ENCODE measurements around the gene CHID1.

CHID1 gene

GRCh38 chr11:869399-870126, 41.0 kb downstream of the CHID1 start:
- DNase-seq (ENCODE audit: low read depth in 1 of 2, low spot score in 1 of 2) = no peak
- in situ Hi-C loops (cut with HindIII; ENCODE audit: low pct_unique_long_range_greater_than_20kb, low sequenced_read_pairs) = no loop called here
- TF ChIP-seq JUND (IDR thresholded peaks at IDR 0.05; ENCODE audit: low read depth) = no peak

GRCh38 chr11:868802-869201, 41.8 kb downstream of the CHID1 start:
- no peak for TF ChIP-seq JUND (IDR thresholded peaks at IDR 0.05; ENCODE audit: low read depth)
- in situ Hi-C loops (cut with HindIII; ENCODE audit: low pct_unique_long_range_greater_than_20kb, low sequenced_read_pairs) = no loop called here
- DNase-seq (ENCODE audit: low read depth in 1 of 2, low spot score in 1 of 2) = no peak

DNA sequence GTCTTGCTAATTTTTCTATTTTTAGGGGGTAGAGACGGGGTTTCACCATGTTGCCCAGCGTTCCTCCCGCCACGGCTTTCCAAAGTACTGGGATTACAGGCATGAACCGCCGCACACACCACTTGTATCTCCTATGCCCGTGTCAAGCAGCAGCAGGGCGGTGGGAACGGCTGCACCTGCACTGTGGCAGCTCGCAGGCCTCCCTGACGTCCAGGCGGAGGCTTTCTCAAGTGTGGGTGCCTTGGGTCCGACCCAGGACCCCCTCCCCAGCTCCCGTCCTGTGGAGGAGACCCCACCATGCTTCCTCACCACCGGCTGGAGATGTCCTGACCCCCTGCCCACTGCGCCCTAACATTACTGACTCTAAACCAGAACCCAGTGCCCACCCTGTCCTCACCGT, 42.2 kb downstream of the CHID1 start:
- TF ChIP-seq JUND (IDR thresholded peaks at IDR 0.05; ENCODE audit: low read depth) = no peak
- DNase-seq (ENCODE audit: low read depth in 1 of 2, low spot score in 1 of 2) = no peak
- in situ Hi-C loops (cut with HindIII; ENCODE audit: low pct_unique_long_range_greater_than_20kb, low sequenced_read_pairs) = no loop called here

DNA sequence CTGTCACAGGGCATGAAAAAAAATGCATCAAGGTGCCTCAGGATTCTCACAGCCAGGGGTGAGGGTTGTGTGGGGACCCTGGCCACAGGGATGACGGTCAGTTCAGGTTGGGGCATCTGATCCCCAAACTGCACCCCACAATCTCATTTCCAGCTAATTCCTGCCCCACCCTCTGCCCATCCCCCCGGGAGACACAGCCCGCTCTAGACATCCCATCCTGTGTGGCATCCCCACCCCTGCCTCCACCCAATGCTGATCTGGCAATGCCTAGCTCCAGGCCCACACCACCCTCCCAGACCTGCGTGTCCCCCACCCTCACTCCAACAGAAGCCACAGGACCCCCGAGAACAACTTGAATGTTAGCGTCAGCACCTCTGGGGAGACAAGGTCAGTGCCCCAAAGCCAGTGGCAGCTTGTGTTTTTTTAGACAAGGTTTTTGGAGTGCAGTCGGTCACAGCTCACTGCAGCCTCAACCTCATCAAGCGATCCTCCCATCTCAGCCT, 42.7 kb downstream of the CHID1 start:
- DNase-seq (ENCODE audit: low read depth in 1 of 2, low spot score in 1 of 2) = no peak
- no peak for TF ChIP-seq JUND (IDR thresholded peaks at IDR 0.05; ENCODE audit: low read depth)
- in situ Hi-C loops (cut with HindIII; ENCODE audit: low pct_unique_long_range_greater_than_20kb, low sequenced_read_pairs) = no loop called here

DNA sequence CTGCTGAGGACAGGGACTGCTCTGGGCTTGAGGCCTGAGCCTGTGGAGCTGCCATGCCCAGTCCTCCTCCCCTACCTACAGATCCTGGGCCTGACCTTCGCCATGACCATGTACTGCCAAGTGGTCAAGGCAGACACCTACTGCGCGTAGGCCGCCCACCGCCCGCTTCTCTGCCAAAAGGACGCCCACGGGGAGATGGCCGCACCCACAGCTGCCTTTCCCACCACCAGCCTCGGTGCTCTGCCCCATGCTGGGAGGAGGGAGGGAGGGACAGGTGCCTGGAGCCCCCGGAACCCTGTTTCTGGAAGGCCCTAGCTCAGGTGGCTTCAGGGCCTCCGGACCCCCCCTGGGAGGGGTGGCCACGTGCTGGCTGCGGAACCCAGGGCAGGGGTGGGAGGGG, 44.1 kb downstream of the CHID1 start:
- in situ Hi-C loops (cut with HindIII; ENCODE audit: low pct_unique_long_range_greater_than_20kb, low sequenced_read_pairs) = no loop called here
- no peak for TF ChIP-seq JUND (IDR thresholded peaks at IDR 0.05; ENCODE audit: low read depth)
- DNase-seq (ENCODE audit: low read depth in 1 of 2, low spot score in 1 of 2) = no peak

DNA sequence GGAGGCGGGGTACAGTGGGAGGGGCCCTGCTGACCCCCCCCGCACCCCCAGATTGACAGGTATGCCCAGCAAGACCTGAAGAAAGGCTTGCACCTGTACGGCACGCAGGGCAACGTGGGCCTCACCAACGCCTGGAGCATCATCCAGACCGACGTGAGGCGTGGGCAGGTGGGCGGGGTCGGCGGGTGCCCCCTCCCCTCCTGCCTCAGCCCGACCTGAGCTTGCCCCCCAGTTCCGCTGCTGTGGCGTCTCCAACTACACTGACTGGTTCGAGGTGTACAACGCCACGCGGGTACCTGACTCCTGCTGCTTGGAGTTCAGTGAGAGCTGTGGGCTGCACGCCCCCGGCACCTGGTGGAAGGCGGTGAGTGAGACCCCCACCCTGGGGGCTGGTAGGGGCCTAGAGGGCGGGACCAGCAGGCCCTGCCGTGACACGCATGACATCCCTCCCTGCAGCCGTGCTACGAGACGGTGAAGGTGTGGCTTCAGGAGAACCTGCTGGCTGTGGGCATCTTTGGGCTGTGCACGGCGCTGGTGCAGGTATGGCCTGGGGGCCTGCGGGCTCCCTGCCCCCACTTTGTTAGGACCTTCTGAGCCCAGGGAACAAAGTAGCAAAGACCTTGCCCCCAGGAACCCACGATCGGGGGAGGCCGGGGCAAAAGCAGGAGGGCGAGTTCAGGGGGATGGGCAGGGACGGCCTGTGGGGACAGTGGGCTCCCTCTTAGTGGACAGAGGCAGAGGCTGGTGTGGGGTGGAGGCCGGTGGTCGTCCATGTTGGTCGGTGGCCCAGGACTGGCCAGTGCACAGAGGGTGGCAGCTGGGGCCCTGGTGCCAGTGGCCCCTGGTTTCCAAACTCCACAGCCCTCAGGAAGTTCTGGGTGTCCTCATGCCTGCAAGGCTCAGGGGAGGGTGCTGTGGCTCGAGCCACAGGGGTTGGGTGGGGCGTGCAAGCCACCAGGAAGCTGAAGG, 44.9 kb downstream of the CHID1 start:
- no peak for TF ChIP-seq JUND (IDR thresholded peaks at IDR 0.05; ENCODE audit: low read depth)
- in situ Hi-C loops (cut with HindIII; ENCODE audit: low pct_unique_long_range_greater_than_20kb, low sequenced_read_pairs) = no loop called here
- no peak for DNase-seq (ENCODE audit: low read depth in 1 of 2, low spot score in 1 of 2)

DNA sequence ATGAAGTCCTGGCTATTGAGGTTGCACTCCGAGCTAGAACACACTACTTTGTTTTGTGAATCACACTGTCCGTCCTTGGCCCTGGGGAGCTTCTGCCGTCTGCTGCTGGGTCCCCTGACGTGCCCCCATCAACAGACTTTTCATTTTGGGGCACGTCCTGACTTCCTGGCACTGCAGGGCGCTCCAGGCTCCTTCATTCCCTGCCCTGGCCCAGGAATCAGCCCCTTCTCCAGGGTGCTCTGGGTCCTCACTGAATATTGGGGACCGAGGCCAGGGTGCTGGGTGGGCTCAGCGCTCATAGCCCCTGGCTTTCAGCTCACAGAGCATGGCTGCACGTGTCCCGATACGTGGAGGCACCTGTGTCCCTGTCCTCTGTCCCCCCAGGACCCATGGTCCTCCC, 45.7 kb downstream of the CHID1 start:
- no peak for TF ChIP-seq JUND (IDR thresholded peaks at IDR 0.05; ENCODE audit: low read depth)

GRCh38 chr11:863910-864827, 46.4 kb downstream of the CHID1 start:
- no peak for TF ChIP-seq JUND (IDR thresholded peaks at IDR 0.05; ENCODE audit: low read depth)
- no peak for DNase-seq (ENCODE audit: low read depth in 1 of 2, low spot score in 1 of 2)
- in situ Hi-C loops (cut with HindIII; ENCODE audit: low pct_unique_long_range_greater_than_20kb, low sequenced_read_pairs) = no loop called here

More for the DNA sequence above, 45.7 kb downstream of the CHID1 start:
- in situ Hi-C loops (cut with HindIII; ENCODE audit: low pct_unique_long_range_greater_than_20kb, low sequenced_read_pairs) = no loop called here
- DNase-seq (ENCODE audit: low read depth in 1 of 2, low spot score in 1 of 2) = no peak

- no peak for TF ChIP-seq JUND (IDR thresholded peaks at IDR 0.05; ENCODE audit: low read depth)
- DNase-seq (ENCODE audit: low read depth in 1 of 2, low spot score in 1 of 2) = no peak
- in situ Hi-C loops (cut with HindIII; ENCODE audit: low pct_unique_long_range_greater_than_20kb, low sequenced_read_pairs) = no loop called here
These were observed 47.3 kb downstream of the CHID1 start for GRCh38 chr11:863023-863909.

DNA sequence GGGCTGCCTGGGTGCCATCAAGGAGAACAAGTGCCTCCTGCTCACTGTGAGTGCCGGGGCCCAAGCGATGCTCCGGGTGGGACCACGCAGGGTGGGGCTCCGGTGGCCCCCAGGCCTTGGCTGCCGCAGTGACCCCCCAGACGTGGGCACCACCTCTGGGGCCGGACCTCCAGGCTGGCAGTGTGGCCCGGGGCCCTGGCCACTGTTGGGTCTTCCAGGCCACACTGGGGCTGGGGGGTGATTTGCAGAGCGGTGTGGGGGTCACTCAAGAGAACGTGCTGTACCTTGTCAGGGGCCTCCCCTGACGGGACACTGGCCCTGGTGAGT, 48.0 kb downstream of the CHID1 start:
- no peak for DNase-seq (ENCODE audit: low read depth in 1 of 2, low spot score in 1 of 2)
- no peak for TF ChIP-seq JUND (IDR thresholded peaks at IDR 0.05; ENCODE audit: low read depth)
- in situ Hi-C loops (cut with HindIII; ENCODE audit: low pct_unique_long_range_greater_than_20kb, low sequenced_read_pairs) = no loop called here

DNA sequence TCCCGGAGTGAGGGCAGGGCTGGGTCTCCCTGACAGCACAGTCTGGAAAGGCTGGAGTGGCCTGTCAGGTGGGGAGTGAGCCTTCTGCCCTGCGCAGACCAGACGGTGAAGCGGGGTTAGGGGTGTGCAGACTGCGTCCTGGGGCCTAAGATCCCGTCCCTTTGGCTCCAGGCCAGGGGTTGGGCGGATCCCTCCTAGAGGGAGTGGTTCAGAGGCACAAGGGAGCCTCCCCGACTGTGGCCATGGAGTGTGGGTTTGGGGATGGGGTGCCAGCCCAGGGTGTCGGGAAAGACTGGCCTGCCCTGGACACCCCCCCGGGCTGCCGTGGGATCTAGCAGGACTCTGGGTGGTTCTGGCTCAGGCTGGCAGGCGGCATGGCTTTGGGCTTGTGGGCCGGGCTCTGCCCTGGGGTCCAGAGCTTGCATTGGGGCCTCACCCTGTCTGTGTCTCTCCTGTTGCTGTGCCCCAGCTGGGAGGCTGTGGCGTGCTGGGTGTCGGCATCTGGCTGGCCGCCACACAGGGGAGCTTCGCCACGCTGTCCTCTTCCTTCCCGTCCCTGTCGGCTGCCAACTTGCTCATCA, 48.4 kb downstream of the CHID1 start:
- TF ChIP-seq JUND (IDR thresholded peaks at IDR 0.05; ENCODE audit: low read depth) = no peak
- in situ Hi-C loops (cut with HindIII; ENCODE audit: low pct_unique_long_range_greater_than_20kb, low sequenced_read_pairs) = no loop called here
- no peak for DNase-seq (ENCODE audit: low read depth in 1 of 2, low spot score in 1 of 2)
